NT2/D1 (cell line): ENCODE measurements around the gene VPREB3.

Experiments used
- SUZ12 ChIP-seq: IDR thresholded peaks from 2 replicates; pipeline ENCODE4 v1.6.1; 2011; ENCODE audit not compliant: insufficient read length, insufficient read depth; ENCODE audit errors: extremely low read depth
- ZNF274 ChIP-seq: IDR thresholded peaks from 2 replicates; pipeline ENCODE4 v1.6.1; 2011; ENCODE audit warnings: mild to moderate bottlenecking, low read depth, low read length

- no peak for TF ChIP-seq ZNF274
- TF ChIP-seq SUZ12, result no peak
Measured at GRCh38 chr22:23777776-23778576, 23.8 kb upstream of the VPREB3 start.
